PC-3 (cell line): ENCODE data around the gene NUDT16.

ENCODE experiments used
- EZH2 ChIP-seq: fragments of 300-600 bp; sonication (generic); IDR thresholded peaks from one replicate; pipeline ENCODE4 v1.6.1; 2017; ENCODE audit warnings: antibody characterized with exemption, mild to moderate bottlenecking, low read length; ENCODE audit not compliant: unreplicated experiment
- EZH2phosphoT487 ChIP-seq: fragments of 300-600 bp; sonication (generic); IDR thresholded peaks from 2 replicates; pipeline ENCODE4 v1.6.1; 2018; ENCODE audit warnings: mild to moderate bottlenecking, antibody characterized with exemption, low read length, borderline replicate concordance
- TF ChIP-seq, protein P1 (sequence below): fragments of 300-600 bp; sonication (generic); conservative IDR thresholded peaks from 2 replicates; pipeline ENCODE4 v1.5.1; 2017; ENCODE audit warnings: antibody characterized with exemption, low read depth, mild to moderate bottlenecking, low read length

DNA sequence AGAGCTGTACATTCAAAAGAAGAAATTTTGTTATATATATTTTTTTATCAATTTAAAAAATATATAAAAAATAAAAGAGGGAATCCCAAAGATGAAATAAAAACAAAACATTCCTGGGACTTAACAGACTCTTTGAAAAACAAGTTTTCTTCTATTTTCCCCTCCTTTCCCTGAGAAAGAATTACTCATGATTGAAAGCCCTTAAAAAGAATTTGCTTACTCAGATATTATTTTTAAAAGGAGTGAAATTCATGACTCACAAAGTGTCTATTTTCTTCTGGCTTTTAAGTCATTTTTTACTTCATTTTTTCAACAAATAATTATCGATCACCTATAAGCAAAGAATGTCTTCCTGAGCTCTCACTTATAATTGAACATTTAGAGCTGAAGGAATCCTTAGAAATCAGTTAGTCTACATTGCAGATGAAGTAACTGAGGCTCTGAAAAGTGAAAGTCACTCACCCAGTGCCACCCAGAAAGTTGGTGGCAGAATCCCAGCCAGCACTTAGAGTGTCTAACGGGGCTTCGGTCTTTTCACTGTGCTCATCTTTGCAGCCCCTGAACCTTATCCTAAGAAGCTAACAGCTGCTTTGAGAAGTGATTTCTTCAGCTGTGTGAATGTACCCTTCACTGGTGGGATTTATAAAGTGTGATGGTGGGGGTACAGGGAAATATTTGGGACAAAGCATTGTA is 42.5 kb upstream of the NUDT16 start:
- TF ChIP-seq, protein P1, sequence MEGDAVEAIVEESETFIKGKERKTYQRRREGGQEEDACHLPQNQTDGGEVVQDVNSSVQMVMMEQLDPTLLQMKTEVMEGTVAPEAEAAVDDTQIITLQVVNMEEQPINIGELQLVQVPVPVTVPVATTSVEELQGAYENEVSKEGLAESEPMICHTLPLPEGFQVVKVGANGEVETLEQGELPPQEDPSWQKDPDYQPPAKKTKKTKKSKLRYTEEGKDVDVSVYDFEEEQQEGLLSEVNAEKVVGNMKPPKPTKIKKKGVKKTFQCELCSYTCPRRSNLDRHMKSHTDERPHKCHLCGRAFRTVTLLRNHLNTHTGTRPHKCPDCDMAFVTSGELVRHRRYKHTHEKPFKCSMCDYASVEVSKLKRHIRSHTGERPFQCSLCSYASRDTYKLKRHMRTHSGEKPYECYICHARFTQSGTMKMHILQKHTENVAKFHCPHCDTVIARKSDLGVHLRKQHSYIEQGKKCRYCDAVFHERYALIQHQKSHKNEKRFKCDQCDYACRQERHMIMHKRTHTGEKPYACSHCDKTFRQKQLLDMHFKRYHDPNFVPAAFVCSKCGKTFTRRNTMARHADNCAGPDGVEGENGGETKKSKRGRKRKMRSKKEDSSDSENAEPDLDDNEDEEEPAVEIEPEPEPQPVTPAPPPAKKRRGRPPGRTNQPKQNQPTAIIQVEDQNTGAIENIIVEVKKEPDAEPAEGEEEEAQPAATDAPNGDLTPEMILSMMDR: no peak
- no peak for TF ChIP-seq EZH2phosphoT487
- TF ChIP-seq EZH2: no peak
